PC-9 (cell line): ENCODE data around the gene RASSF10. TPM values are rescaled to one million over a fixed set of nuclear protein-coding genes. Genes with fewer than 3 reads are reported as not detected.

ENCODE experiments used
- BruUV-seq: library from RNA; stranded (reverse); fragments of 400-500 nt; replicated peaks from 2 replicates; lab custom pipeline; 2021; lab: Mats Ljungman, UMichigan
- CTCF ChIA-PET: fragments of 300-600 bp; sonication (Branson Sonifier 250); formaldehyde crosslinking; loops from one replicate; lab custom pipeline; 2022; ENCODE audit warnings: antibody characterized with exemption; lab: Charles Lee
- POLR2A ChIA-PET: fragments of 300-600 bp; sonication (Branson Sonifier 250); formaldehyde crosslinking; loops from one replicate; lab custom pipeline; 2022; ENCODE audit warnings: antibody characterized with exemption; ENCODE audit not compliant: unreplicated experiment; lab: Charles Lee
- DNase-seq, 2 experiments: peaks; one replicate each; pipeline versions ENCODE4 v3.0.0 to v3.0.0-alpha.2; 2015 to 2022; ENCODE audit warnings: mixed read lengths in 1 of 2
- H2AFZ ChIP-seq: fragments of 200-600 bp; sonication (generic); 2 replicates; pipeline ENCODE4 v1.8.1; 2017; ENCODE audit warnings: antibody characterized with exemption
- H3F3A ChIP-seq: fragments of 200-600 bp; sonication (generic); 2 replicates; pipeline ENCODE4 v1.8.1; 2017; ENCODE audit warnings: antibody characterized with exemption, mild to moderate bottlenecking, low read depth; ENCODE audit not compliant: insufficient read depth
- H3K27ac ChIP-seq: fragments of 200-600 bp; sonication (generic); 2 replicates; pipeline ENCODE4 v1.6.1; 2016; ENCODE audit warnings: mixed run types
- H3K27me3 ChIP-seq: fragments of 200-600 bp; sonication (generic); 2 replicates; pipeline ENCODE4 v1.6.1; 2016; ENCODE audit warnings: low read depth, mixed run types; ENCODE audit not compliant: insufficient read depth
- H3K36me3 ChIP-seq: fragments of 200-600 bp; sonication (generic); 2 replicates; pipeline ENCODE4 v1.6.1; 2016; ENCODE audit warnings: low read depth, mixed run types
- H3K4me1 ChIP-seq: fragments of 200-600 bp; sonication (generic); replicated peaks from 2 replicates; pipeline ENCODE4 v1.6.1; 2016; ENCODE audit warnings: mixed run types; ENCODE audit not compliant: insufficient read depth
- H3K4me2 ChIP-seq: fragments of 200-600 bp; sonication (generic); 2 replicates; pipeline ENCODE4 v1.6.1; 2017; ENCODE audit warnings: mixed run types
- H3K4me3 ChIP-seq: fragments of 200-600 bp; sonication (generic); 2 replicates; pipeline ENCODE4 v1.6.1; 2016; ENCODE audit warnings: mixed run types
- H3K79me2 ChIP-seq: fragments of 200-600 bp; sonication (generic); 2 replicates; pipeline ENCODE4 v1.6.1; 2017; ENCODE audit warnings: low read depth, mixed run types
- H3K9me2 ChIP-seq: fragments of 200-600 bp; sonication (generic); 2 replicates; pipeline ENCODE4 v1.8.1; 2017; ENCODE audit warnings: mild to moderate bottlenecking; ENCODE audit not compliant: insufficient read depth
- H3K9me3 ChIP-seq: fragments of 200-600 bp; sonication (generic); 2 replicates; pipeline ENCODE4 v1.8.1; 2016; ENCODE audit warnings: low read depth; ENCODE audit not compliant: insufficient read depth
- H4K20me1 ChIP-seq: fragments of 200-600 bp; sonication (generic); 2 replicates; pipeline ENCODE4 v1.8.1; 2017; ENCODE audit not compliant: insufficient read depth
- EZH2 ChIP-seq: fragments of 200-600 bp; sonication (generic); IDR thresholded peaks from 2 replicates; pipeline ENCODE4 v1.8.0; 2017; ENCODE audit warnings: antibody characterized with exemption, low read depth
- intact Hi-C: fragments of 100-400 bp; cut with micrococcal nuclease; formaldehyde crosslinking; loops from one replicate; pipeline ENCODE4 v1.10.0; 2022; ENCODE audit not compliant: unreplicated experiment
- total RNA-seq: library from RNA; stranded (reverse); gene quantifications from 2 replicates; pipeline ENCODE4 v1.2.3, GENCODE V29; 2021
- TF ChIP-seq, protein P1 (sequence below): fragments of 200-600 bp; sonication (generic); conservative IDR thresholded peaks from 2 replicates; pipeline ENCODE4 v1.6.1; 2017; ENCODE audit warnings: mixed run types, antibody characterized with exemption, mild to moderate bottlenecking, moderate library complexity

Gene RASSF10
- total RNA-seq, 1 experiment from 2014 or later = 0.35 TPM

DNA sequence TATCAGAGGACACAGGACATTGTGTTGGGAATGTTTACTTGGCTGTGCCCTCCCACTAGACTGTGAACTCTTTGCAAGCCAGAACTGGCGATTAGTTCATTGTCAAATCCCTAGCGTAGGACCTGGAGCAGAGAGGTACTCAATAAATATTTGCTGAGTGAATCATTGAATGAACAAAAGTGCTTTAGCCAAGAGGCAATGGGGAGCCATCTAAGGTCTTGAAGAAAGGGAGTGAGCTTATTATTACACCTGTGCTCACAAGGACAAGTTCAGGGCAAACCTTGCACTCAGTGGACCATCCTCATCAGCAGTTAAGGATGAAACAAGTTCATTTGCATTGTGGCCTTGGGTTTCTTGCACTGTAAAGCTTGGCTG lies 1.1 kb upstream of the RASSF10 start:
- no peak for DNase-seq
- Histone ChIP-seq H3K27ac (no peak overlapping the region), H3K4me2 (peak overlapping the region; percentile 77; the same call in 1 of the 2 replicates), H3K27me3 (no peaks in the 10 kb centered on the region), H3K9me3 (no peaks in the 10 kb centered on the region), H3F3A (no peaks in the 10 kb centered on the region), H3K4me3 (no peak overlapping the region), H3K9me2 (no peaks in the 10 kb centered on the region), H4K20me1 (no peaks in the 10 kb centered on the region), H3K36me3 (no peaks in the 10 kb centered on the region), H3K4me1 (peaks cover 11% of the 10 kb centered on the region; the same call in 1 of the 2 replicates), H3K79me2 (no peaks in the 10 kb centered on the region), H2AFZ (no peak overlapping the region)
- no peak for TF ChIP-seq EZH2
- TF ChIP-seq, protein P1, sequence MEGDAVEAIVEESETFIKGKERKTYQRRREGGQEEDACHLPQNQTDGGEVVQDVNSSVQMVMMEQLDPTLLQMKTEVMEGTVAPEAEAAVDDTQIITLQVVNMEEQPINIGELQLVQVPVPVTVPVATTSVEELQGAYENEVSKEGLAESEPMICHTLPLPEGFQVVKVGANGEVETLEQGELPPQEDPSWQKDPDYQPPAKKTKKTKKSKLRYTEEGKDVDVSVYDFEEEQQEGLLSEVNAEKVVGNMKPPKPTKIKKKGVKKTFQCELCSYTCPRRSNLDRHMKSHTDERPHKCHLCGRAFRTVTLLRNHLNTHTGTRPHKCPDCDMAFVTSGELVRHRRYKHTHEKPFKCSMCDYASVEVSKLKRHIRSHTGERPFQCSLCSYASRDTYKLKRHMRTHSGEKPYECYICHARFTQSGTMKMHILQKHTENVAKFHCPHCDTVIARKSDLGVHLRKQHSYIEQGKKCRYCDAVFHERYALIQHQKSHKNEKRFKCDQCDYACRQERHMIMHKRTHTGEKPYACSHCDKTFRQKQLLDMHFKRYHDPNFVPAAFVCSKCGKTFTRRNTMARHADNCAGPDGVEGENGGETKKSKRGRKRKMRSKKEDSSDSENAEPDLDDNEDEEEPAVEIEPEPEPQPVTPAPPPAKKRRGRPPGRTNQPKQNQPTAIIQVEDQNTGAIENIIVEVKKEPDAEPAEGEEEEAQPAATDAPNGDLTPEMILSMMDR = no peak
- ChIA-PET CTCF (no interaction called here), POLR2A (interaction anchor here (0.6 kb wide), 1 partner anchor 27 kb away, joined by 4 read pairs; no protein-coding TSS in a partner anchor)
- no TSS peak for BruUV-seq
- intact Hi-C loops = no loop called here

DNA sequence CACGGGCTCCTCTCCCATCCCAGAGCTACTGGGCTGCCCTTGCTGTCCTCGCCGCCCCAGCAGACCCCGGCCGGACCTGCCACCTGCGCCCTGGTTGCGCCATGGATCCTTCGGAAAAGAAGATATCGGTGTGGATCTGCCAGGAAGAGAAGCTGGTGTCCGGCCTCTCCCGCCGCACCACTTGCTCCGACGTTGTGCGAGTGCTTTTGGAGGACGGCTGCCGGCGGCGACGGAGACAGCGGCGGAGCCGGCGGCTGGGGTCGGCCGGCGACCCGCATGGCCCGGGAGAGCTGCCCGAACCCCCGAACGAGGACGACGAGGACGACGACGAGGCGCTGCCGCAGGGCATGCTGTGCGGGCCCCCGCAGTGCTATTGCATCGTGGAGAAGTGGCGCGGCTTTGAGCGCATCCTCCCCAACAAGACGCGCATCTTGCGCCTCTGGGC lies 382 bp downstream of the RASSF10 start:
- Histone ChIP-seq H3K27me3 (no peaks in the 10 kb centered on the region), H3K79me2 (no peaks in the 10 kb centered on the region), H3K9me3 (no peaks in the 10 kb centered on the region), H3K36me3 (no peaks in the 10 kb centered on the region), H3K4me3 (peak overlapping the region; percentile 55; the same call in 1 of the 2 replicates), H4K20me1 (no peaks in the 10 kb centered on the region), H3F3A (no peaks in the 10 kb centered on the region), H3K4me2 (peak overlapping the region; percentile 77), H3K27ac (no peak overlapping the region), H2AFZ (peak overlapping the region; percentile 82), H3K9me2 (no peaks in the 10 kb centered on the region), H3K4me1 (peaks cover 11% of the 10 kb centered on the region; the same call in 1 of the 2 replicates)
- no peak for DNase-seq
- BruUV-seq = TSS peak; percentile 54
- no peak for TF ChIP-seq EZH2
- CTCF ChIA-PET = no interaction called here
- POLR2A ChIA-PET = no interaction called here
- intact Hi-C loops = no loop called here

DNA sequence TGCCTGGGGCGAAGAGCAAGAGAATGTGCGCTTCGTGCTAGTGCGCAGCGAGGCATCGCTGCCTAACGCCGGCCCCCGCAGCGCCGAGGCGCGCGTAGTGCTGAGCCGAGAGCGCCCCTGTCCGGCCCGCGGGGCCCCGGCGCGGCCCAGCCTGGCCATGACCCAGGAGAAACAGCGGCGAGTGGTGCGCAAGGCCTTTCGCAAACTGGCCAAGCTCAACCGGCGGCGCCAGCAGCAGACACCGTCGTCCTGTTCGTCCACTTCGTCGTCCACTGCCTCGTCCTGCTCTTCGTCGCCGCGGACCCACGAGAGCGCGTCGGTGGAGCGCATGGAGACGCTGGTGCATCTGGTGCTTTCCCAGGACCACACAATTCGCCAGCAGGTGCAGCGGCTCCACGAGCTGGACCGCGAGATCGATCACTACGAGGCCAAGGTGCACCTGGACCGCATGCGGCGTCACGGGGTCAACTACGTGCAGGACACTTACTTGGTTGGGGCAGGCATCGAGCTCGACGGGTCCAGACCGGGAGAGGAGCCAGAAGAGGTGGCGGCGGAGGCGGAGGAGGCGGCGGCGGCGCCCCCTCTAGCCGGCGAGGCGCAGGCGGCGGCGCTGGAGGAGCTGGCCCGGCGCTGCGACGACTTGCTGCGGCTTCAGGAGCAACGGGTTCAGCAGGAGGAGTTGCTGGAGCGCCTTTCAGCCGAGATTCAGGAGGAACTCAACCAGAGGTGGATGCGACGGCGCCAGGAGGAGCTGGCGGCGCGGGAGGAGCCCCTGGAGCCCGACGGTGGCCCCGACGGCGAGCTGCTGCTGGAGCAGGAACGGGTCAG lies 1.0 kb downstream of the RASSF10 start:
- no TSS peak for BruUV-seq
- intact Hi-C loops = no loop called here
- Histone ChIP-seq H3K27me3 (no peaks in the 10 kb centered on the region), H3K79me2 (no peaks in the 10 kb centered on the region), H3K27ac (no peak overlapping the region), H3K9me2 (no peaks in the 10 kb centered on the region), H3F3A (no peaks in the 10 kb centered on the region), H2AFZ (peak overlapping the region; percentile 82; the same call in 1 of the 2 replicates), H4K20me1 (no peaks in the 10 kb centered on the region), H3K4me3 (peak overlapping the region; percentile 55; the same call in 1 of the 2 replicates), H3K36me3 (no peaks in the 10 kb centered on the region), H3K9me3 (no peaks in the 10 kb centered on the region), H3K4me1 (peaks cover 11% of the 10 kb centered on the region; the same call in 1 of the 2 replicates), H3K4me2 (peak overlapping the region; percentile 77)
- POLR2A ChIA-PET = no interaction called here
- DNase-seq = peak in 1 of 2 experiments; percentile 28
- no peak for TF ChIP-seq EZH2
- TF ChIP-seq, protein P1 = no peak
- CTCF ChIA-PET = no interaction called here
